ENCODE measurements around the gene BCCIP. TPM values are rescaled to one million over a fixed set of nuclear protein-coding genes. Genes with fewer than 3 reads are reported as not detected.

The BCCIP gene
- total RNA-seq (2014; rRNA removed; shearing (Covaris generic); ENCODE audit: low replicate concordance), result 52.0 and 71.8 TPM in 2 replicates

DNA sequence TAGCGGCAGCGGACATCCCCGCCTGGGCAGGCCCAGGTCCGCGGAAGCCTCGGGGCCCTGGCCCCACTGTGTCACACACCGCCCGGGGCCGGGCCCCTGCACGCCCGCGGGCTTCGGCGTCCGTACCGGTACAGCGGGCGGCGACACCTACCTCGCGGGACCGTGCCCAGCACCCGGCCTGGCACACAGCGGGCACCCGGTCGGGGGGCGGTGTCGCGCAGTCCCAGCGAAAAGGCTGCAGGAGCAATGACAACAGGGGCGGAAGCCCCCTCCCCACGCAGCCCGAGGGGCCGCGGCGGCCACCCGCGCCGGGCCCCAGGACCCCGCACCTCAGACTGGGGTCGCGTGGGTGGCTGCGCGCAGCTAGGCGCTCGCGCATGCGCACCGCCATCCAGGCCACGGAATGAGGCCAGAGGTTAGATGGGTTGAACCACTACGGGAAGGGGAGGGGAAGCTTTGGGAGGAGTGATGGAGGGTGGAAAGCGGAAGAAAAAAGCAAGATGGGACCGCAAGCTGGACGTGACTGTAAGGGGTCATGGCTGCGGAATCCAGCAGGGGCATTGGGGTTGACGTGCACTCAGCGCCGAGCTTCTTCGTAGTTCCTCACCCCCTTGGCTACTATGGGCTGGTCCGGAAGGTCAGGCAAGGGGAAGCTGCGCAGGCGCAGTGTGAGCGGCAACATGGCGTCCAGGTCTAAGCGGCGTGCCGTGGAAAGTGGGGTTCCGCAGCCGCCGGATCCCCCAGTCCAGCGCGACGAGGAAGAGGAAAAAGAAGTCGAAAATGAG, at the start of gene BCCIP, which contains the start of gene UROS:
TSS of gene BCCIP (plus strand) at position 669 of the 785 bp plus-strand sequence. CDS start at position 681, 12 bp downstream.
TSS of gene UROS (minus strand) at position 381 of the 785 bp plus-strand sequence. CDS start 6,759 bp downstream, outside the sequence.
- DNase-seq (ENCODE audit: low read depth), result peak; percentile 90
- in situ Hi-C loops (cut with HindIII; ENCODE audit: low pct_unique_long_range_greater_than_20kb, low sequenced_read_pairs), result no loop called here

DNA sequence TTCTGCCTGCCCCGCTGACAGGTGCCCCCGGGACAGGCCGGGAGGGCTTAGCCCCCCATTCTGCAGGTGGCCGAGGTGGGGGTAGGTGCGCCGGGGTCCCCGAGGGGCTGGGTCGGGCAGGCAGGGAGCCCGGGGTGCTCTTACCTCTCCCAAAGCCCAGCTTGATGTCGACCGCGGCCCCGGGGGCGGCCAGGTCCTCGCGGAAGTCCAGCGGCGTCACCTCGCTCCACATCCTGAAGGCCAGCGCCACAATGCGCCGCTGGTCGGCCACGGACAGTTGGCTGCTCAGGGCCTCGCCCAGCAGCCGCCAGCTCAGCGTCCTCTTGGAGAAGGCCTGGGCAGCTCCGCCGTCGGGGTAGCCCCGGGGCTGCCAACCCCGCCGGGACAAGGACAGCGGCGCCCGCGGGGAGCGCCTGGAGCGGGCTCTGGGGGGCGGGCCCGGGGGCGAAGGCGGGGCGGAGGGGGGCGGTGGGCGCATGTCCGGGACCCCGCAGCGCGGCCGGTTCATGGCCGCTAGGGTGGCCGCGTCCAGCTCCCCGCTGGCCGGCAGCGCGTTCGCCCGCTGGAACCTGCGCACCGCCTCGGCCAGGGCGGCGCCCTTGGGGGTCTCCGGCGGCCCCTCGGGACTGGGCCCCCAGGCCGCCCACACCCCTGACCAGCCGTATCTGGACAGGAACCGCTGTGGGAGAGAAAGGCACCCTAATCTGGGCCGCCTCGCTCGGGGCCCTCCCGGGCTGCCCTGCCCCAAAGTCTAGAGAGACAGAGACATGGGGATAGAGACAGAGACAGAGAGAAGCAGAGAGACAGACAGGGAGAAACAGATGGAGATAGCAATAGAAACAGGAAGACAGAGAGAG, 49.4 kb upstream of the BCCIP start:
- in situ Hi-C loops (cut with HindIII; ENCODE audit: low pct_unique_long_range_greater_than_20kb, low sequenced_read_pairs), result no loop called here

DNA sequence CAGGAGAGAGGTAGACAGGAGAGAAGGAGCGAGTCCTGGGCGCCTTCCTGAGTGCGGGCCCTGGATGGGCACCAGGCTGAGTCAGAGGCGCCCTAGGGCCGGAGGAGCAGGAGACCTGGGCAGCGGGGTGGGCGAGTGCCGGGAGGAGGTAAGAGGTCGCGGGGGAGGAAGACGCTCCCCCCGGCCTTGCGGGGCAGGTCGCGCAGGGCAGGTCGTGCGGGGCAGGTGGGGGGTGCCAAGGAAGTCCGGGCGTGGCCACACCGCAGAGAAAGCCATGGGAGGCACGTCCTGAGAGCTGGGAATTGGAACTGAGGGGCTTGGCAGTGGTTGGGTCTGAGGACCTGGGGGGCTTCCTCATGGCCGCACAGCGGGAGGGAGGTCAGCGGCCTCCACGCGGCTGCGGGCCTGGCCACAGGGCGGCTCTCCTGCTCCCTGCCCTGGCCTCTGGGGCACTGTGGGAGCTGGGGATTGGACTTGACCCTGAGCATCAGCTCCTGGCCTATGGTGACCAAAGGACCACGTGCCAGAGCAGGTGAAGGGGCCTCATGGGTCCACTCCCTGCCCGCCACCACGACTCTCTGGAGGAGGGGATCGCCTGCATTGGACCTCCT, 48.7 kb upstream of the BCCIP start:
- in situ Hi-C loops (cut with HindIII; ENCODE audit: low pct_unique_long_range_greater_than_20kb, low sequenced_read_pairs), result no loop called here
- DNase-seq (ENCODE audit: low read depth), result no peak

More for the DNA sequence above, 49.4 kb upstream of the BCCIP start:
- DNase-seq (ENCODE audit: low read depth), result no peak

DNA sequence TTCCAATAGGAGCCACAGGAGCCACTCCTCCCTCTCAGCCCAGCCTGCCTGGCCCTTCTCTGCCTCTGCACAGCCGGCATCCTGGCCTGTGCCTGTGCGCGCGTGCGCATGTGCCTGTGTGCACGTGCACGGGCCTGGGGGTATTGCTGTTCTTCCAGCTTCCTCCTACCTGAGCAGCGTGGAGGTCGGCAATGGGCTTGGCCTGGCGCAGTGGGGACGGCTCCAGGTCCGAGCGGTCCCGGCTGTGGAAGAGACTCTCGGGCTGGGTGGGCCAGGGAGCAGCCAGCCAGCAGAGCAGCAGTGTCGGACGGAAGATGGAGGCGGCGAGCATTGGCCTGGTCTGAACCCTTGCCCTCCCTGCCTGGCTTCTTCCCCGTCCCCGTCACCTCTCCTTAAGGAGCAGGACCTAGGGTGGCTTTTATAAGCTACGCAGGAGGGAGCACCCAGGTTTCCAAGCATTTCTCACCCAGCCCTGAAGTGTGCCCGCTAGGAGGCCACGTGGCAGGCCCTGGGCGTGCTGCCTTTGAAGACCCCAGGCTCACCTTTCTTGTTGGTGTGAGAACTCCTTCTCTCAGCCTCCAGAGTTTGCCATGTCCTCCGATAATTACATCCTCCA, 47.7 kb upstream of the BCCIP start, which contains the start of gene MMP21:
TSS of gene MMP21 (minus strand) at position 331 of the 616 bp plus-strand sequence. CDS start at position 331, 0 bp downstream.
- in situ Hi-C loops (cut with HindIII; ENCODE audit: low pct_unique_long_range_greater_than_20kb, low sequenced_read_pairs), result no loop called here
- no peak for DNase-seq (ENCODE audit: low read depth)

DNA sequence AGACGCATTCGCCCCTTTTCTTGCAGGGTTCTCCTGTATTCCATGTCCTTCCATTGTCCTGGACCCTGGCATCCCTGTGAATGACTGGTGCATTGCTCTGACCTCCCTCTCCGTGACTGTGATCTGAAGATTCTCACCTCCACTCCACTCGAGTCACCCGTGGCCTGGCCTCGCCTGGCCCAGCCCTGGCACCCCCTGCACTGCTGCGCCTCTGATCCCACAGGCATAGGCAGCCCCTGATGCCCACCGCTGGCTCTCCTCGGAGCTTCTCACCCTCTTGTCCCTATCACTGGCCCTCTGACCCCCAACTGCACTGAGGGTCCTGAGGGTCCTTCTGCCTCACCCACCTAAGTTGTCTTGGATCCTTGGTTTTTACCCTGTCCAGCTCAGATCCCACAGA, 45.5 kb upstream of the BCCIP start:
- in situ Hi-C loops (cut with HindIII; ENCODE audit: low pct_unique_long_range_greater_than_20kb, low sequenced_read_pairs), result no loop called here
- DNase-seq (ENCODE audit: low read depth), result no peak

DNA sequence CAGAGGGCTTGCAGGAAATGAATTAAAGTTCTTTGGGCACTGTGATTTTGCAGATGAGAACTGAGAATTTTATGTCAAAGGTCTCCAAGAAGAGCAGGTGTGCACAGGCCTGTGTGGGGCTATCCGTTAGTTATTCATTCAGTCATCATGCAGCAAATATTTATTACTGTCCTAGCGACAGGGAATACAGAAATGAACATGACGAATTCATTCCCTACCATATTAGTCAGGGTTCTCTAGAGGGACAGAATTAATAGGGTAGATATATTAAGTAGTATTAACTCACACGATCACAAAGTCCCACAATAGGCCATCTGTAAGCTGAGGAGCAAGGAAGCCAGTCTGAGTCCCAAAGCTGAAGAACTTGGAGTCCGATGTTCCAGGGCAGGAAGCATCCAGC, 44.8 kb upstream of the BCCIP start:
- no peak for DNase-seq (ENCODE audit: low read depth)
- in situ Hi-C loops (cut with HindIII; ENCODE audit: low pct_unique_long_range_greater_than_20kb, low sequenced_read_pairs), result no loop called here

DNA sequence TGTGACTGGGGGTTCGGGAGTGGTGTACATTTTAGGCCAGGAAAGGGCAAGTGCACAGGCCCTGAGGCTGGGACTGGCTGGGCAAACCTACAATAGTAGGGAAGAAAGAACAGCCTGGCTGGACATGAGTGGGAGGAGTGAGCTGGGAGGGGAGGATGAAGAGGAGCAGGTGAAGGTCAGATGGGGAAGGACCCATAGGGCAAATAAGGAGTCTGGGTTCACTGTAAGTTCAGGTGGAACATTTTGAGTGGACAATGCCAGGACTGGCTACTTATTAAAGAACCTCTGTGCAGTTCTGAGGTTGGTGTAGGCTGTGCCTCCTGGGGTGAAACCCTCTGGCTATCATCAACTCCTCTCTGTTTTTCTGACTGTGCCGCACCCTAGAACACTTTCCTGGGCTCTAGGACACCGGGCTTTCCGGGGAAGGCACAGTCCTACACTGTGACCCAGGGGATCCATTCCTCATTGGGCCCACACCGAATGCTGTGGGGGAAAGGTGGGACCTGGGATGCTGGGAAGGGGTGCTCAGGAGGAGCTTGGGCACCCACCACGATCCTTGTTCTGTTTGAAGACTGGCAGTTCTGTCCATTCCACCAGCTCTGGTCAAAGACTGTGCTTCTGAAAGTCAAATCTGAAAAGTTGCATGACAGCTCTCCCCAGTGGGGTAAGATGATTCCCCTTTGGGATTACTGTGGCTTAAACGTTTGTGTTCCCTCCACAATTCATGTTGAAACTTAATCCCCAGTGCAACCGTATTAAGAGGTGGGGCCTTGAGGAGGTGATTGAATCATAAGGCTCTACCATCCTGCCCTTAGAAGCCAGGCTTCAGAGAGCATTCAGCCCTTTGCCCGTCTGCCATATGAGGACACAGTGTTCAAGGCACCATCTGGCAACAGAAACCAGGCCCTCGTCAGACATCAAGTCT, 43.7 kb upstream of the BCCIP start:
- DNase-seq (ENCODE audit: low read depth), result no peak
- in situ Hi-C loops (cut with HindIII; ENCODE audit: low pct_unique_long_range_greater_than_20kb, low sequenced_read_pairs), result no loop called here

DNA sequence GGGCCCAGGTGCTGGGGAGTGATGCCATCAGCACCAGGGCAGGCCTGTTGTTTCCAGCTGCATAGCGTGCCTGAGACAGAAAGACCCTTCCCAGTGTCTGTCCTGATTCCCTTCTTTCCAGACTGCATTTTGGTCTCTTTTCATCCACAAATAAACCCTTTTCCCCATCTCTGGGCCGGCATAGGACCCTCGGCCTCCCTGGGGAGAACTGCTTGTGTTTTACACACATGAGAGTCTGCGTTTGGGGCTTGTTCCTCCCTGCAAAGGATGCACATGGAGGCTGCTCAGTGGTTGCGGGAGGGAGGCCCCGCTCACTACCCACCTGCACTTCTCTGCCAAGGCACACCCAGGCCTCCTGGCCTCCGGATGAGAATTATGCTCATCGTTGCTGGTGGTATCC, 42.0 kb upstream of the BCCIP start:
- no peak for DNase-seq (ENCODE audit: low read depth)
- in situ Hi-C loops (cut with HindIII; ENCODE audit: low pct_unique_long_range_greater_than_20kb, low sequenced_read_pairs), result no loop called here

DNA sequence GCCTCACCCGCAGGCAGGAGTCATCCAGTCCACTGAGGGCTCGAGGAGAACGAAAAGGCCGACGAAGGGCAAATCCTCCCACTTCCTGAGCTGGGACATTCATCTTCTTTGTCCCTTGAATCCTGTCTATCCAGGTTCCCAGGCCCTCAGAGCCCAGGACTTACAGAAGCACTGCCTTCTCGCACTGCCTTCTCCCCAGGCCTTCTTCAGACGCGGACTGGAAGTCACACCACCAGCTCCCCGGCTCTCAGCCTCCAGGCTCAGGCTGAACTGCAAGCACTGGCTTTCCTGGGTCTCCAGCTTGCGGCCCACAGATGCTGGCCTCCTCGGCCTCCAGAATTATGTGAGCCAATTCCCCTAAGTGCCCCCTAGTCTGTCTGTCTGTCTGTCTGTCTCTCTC, 41.3 kb upstream of the BCCIP start:
- DNase-seq (ENCODE audit: low read depth), result no peak
- in situ Hi-C loops (cut with HindIII; ENCODE audit: low pct_unique_long_range_greater_than_20kb, low sequenced_read_pairs), result no loop called here

DNA sequence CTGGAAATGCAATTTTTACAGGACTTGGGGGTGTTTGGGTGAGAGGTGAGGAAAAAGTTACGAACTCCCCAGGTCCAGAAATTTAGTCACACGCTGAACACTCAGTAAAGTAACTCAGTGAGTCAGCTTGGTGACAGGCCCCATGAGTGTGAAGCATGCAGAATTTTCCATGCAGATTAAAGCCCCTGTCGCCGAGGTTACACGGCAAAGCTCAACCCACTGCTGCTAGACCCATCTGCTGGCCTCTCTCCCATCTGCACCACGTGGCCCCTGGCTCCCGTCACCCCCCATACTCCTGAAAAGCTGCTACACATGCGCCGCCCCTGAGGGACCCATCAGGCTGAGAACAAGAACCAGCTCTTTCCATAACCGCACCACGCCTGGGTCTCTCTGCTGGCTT, 40.7 kb upstream of the BCCIP start:
- DNase-seq (ENCODE audit: low read depth), result no peak
- in situ Hi-C loops (cut with HindIII; ENCODE audit: low pct_unique_long_range_greater_than_20kb, low sequenced_read_pairs), result no loop called here

DNA sequence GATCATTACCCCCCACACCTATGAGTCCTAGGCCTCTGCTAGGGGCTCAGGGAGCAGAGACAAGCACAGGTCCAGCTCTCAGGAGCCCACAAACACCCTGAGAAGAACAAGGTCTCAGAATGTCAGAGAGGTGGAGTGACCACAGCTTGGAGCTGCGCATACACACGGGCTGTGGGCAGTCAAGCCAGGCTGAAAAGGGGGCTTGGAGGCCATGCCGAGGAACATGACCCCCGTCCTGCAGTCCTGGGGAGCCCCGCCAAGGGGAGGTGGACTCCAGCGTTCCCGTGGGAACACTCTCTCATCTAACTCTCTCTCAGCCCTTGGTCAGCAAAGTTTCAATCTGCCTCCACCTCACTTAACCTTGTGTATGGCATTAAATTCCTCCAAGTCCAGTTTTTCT, 39.9 kb upstream of the BCCIP start:
- DNase-seq (ENCODE audit: low read depth), result no peak
- in situ Hi-C loops (cut with HindIII; ENCODE audit: low pct_unique_long_range_greater_than_20kb, low sequenced_read_pairs), result no loop called here

DNA sequence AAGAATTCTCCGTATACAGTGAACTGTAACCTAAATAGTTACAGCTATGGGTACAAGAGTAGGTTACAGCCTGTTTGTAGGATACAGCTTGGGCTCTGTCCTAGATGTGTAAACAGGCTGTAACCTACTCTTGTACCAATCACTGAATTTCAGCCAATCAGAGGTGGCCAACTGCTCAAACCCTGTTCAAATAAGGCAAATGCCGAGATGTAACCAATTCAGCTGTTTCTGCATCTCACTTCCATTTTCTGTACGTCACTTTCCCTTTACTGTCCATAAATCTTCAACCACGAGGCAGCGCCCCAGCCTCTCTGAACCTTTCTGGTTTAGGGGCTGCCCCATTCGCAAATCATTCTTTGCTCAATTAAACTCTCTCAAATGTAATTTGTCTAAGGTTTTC, 39.4 kb upstream of the BCCIP start:
- no peak for DNase-seq (ENCODE audit: low read depth)
- in situ Hi-C loops (cut with HindIII; ENCODE audit: low pct_unique_long_range_greater_than_20kb, low sequenced_read_pairs), result no loop called here

DNA sequence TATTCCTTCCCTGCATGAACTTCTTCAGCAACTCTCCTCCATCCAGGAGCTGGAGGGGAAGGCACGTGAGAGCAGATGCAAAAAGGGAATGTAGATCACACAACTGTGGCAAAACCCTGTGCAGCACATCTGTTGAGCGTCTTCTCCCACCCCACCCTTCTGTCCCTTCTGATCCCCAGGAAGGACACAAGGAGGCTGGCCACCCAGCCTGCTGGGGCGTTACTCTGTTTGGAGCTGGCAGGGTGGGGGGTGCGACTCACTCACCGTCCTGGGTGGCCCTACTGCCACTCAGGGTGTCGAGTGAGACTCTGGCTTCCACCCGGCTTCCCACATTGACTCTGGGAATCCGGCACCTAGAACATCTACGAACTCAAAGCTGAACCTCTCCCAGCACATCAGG, 37.6 kb upstream of the BCCIP start:
- in situ Hi-C loops (cut with HindIII; ENCODE audit: low pct_unique_long_range_greater_than_20kb, low sequenced_read_pairs), result no loop called here
- no peak for DNase-seq (ENCODE audit: low read depth)

DNA sequence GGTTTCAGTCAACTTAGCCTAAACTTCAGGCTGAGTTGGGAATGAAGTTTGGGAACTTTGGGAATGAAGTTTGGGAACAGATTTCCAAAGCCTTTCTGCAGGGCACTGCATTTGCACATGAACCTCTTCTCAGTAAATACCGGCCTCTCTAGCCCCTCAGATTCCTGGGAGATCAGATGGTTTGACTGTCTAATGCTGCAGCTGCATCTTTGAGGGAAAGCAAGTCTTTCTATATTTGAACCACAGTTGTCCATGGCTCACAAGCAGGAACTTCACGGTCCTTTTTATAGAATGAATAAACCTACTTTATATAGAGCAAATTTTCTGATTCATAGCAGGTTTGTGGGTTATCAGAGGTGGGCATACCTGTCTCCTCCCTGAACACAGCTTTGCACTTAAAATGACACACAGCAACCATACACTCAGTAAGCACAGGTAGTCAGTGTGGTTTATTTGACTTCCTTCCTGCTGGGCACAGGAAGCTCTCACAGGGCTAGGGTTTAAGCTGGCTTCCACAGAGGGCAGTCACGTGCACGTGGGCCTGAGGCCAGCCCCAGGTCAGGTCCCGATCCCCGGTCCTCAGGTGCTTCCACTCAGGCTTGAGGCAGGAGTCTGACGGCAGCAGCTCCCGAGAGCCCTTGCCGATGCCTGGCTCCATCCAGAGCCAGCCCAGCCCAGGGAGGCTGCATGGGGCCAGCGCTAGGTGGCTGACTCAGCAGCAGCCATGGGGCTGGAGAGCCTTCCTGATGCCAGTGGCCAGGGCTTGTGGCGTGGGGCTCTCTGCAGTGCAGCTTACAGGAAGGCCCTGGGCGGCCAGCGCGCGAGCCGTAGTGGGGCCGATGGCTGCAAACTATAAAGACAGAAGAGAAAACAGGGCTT, 35.0 kb upstream of the BCCIP start:
- in situ Hi-C loops (cut with HindIII; ENCODE audit: low pct_unique_long_range_greater_than_20kb, low sequenced_read_pairs), result no loop called here
- no peak for DNase-seq (ENCODE audit: low read depth)

DNA sequence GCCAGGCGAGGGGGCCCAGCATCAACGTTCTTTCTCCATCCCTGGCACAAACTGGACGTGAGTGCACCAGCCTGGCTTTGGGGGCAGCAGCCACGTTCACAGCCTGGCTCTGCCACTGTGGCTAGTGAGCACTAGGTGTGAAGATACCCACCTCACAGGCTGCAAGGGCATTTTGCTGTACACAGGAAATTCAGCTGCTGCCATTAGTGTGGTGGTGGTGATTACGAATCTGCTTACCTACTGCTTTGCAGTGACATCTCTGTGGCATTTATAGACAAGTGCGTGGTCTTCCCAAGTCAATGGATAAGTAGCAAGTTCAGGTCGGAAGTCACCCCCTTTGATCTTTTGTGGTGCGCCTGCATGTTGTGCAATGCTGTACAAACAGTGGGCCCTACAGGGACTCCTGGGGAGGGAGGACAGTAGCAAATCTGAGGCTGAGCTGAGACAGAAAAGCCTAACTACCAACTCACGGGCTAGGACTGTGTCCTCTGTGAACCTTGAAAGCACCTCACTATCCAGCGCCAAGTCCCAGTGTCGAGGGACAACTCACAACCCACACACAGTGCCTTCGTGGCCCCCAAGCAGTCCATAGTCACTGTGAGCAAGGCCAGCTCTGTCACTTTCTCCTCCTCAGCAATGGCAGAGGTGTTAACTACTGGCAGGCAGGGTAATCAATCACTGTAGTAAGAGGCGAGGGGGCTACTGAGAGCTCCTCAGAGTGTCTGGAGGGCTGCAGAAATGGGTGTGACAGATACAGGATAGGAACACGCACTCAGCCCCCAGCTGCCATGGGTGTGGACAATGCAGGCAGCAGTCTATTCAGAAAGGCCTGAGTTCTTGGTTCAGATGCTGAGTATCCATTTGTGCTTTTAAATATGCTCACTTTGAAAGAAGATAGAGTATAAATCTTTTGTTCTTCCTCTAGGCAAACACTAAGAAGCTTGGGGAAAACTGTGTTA, 30.7 kb upstream of the BCCIP start:
- in situ Hi-C loops (cut with HindIII; ENCODE audit: low pct_unique_long_range_greater_than_20kb, low sequenced_read_pairs), result no loop called here
- no peak for DNase-seq (ENCODE audit: low read depth)
